Measurements from ENCODE around the gene OGG1. TPM values are rescaled to one million over a fixed set of nuclear protein-coding genes. Genes with fewer than 3 reads are reported as not detected.

OGG1 gene
- polyA plus RNA-seq, 1 donor from 2014 or later: 34.4 TPM

DNA sequence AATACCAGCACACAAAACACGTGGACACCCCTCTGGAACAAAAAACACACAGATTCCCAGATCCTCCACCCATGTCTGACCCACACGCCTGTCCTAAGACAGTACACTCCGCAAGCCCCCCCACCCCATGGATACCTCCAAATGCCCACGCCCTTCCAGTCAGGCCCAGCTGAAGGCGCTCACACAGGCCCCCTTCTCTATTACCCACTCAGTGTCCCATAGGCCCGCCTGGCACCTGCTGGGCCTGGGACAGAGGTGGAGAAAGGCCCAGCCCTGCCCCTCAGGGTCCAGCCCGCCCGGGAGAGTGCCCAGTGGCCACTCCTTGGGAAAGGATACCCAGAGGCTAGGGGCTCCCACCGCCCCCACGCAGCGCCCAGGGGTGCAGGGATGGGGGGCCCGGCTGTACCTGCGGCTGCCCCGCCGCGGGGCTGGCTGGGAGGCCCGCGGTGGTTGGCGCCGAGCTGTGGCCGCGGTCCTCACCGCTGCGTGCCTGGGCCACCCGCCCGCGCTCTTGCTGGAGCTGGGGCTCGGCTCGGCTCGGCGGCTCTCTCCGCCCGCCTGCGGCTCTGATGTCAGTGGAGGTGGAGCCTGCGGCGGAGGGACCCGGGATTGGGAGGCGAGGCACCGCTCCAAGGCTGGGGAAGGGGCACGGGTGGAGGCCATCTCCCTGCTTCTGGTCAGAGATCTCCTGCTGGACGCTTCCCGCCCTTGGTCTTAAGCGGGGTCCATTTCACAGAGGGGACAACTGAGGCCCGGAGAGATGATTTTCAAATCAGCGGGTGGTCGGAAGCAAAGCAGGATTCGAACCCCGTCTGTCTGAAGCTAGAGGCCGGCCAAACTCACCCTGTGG is 19.9 kb downstream of the OGG1 start, which contains the start of gene CAMK1:
Gene CAMK1, minus strand, starts transcription at position 522 of the 850 bp plus-strand sequence. CDS start 2,198 bp downstream, outside the sequence.
- no peak within 1 kb of the TSS for H3K4me2 ChIP-seq (ENCODE audit: low read length)
- H4K20me1 ChIP-seq (ENCODE audit: insufficient read depth): no peaks in the 10 kb centered on the region
- H3K9me2 ChIP-seq (ENCODE audit: insufficient read depth, low read length): no peaks in the 10 kb centered on the region
- H3K79me2 ChIP-seq (replicated peaks; ENCODE audit: insufficient read depth, low read length): no peaks in the 10 kb centered on the region
- H3K9me3 ChIP-seq (ENCODE audit: low read length): no peaks in the 10 kb centered on the region
- no peak within 1 kb of the TSS for H3K27ac ChIP-seq (ENCODE audit: low read length)
- H3K27me3 ChIP-seq (ENCODE audit: insufficient read depth, low read depth, low read length): no peaks in the 10 kb centered on the region
- no peak within 1 kb of the TSS for H2AFZ ChIP-seq (ENCODE audit: low read depth, low read length)
- H3F3A ChIP-seq (ENCODE audit: insufficient read depth, low read length, poor library complexity, severe bottlenecking): no peaks in the 10 kb centered on the region
- peak within 1 kb of the TSS; percentile 53 for H3K9ac ChIP-seq (ENCODE audit: low read length)
- H3K36me3 ChIP-seq (ENCODE audit: insufficient read depth, low read length): no peaks in the 10 kb centered on the region
- TF ChIP-seq EP300 (conservative IDR thresholded peaks at IDR 0.05; ENCODE audit: poor library complexity, severe bottlenecking) (no peak), CTCF (IDR thresholded peaks at IDR 0.05; ENCODE audit: poor library complexity, severe bottlenecking) (no peak), MXI1 (conservative IDR thresholded peaks at IDR 0.05; ENCODE audit: poor library complexity, severe bottlenecking) (no peak), SMC3 (conservative IDR thresholded peaks at IDR 0.05; ENCODE audit: poor library complexity) (no peak), EZH2 (IDR thresholded peaks at IDR 0.05; ENCODE audit: borderline replicate concordance, insufficient read depth, low read length, poor library complexity, severe bottlenecking) (no peak), TAF1 (IDR thresholded peaks at IDR 0.05; ENCODE audit: low read depth) (no peak)
- TF ChIP-seq, protein P1, sequence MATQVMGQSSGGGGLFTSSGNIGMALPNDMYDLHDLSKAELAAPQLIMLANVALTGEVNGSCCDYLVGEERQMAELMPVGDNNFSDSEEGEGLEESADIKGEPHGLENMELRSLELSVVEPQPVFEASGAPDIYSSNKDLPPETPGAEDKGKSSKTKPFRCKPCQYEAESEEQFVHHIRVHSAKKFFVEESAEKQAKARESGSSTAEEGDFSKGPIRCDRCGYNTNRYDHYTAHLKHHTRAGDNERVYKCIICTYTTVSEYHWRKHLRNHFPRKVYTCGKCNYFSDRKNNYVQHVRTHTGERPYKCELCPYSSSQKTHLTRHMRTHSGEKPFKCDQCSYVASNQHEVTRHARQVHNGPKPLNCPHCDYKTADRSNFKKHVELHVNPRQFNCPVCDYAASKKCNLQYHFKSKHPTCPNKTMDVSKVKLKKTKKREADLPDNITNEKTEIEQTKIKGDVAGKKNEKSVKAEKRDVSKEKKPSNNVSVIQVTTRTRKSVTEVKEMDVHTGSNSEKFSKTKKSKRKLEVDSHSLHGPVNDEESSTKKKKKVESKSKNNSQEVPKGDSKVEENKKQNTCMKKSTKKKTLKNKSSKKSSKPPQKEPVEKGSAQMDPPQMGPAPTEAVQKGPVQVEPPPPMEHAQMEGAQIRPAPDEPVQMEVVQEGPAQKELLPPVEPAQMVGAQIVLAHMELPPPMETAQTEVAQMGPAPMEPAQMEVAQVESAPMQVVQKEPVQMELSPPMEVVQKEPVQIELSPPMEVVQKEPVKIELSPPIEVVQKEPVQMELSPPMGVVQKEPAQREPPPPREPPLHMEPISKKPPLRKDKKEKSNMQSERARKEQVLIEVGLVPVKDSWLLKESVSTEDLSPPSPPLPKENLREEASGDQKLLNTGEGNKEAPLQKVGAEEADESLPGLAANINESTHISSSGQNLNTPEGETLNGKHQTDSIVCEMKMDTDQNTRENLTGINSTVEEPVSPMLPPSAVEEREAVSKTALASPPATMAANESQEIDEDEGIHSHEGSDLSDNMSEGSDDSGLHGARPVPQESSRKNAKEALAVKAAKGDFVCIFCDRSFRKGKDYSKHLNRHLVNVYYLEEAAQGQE (IDR thresholded peaks at IDR 0.05; ENCODE audit: borderline replicate concordance): no peak
- peak within 1 kb of the TSS; percentile 61 for H3K4me3 ChIP-seq (ENCODE audit: low read length)

DNA sequence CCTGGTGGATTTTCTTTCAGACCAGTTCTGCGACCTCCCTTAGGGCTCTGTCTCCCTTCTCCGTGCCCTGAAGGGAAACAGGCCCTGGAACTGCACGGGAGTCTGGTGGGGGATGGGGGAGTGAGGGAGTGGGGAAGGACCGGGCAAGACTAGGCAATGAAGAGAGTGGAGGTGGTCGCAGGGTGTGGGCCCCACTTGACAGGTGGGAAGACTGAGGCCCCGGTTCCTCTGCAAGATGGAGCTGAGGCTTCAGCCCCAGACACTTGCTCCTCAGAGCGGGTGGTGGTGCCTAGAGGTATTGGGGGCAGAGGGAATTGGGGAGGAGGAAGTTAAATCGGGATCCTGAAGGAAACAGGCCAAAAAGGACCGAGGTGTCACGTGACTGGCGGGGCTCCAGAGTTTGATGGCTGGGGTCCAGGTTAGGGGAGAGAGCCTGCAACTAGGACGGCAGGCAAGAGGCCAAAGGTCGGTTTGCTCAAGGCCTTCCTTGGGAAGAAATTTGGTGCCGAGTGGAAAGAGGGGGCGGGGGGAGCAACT is 20.6 kb downstream of the OGG1 start:
- no peak for TF ChIP-seq MXI1 (conservative IDR thresholded peaks at IDR 0.05; ENCODE audit: poor library complexity, severe bottlenecking)
- no peak for TF ChIP-seq RAD21 (conservative IDR thresholded peaks at IDR 0.05)
- TF ChIP-seq TAF1 (IDR thresholded peaks at IDR 0.05; ENCODE audit: low read depth): no peak
- TF ChIP-seq CTCF (IDR thresholded peaks at IDR 0.05; ENCODE audit: poor library complexity, severe bottlenecking): no peak
- no peak for TF ChIP-seq SMC3 (conservative IDR thresholded peaks at IDR 0.05; ENCODE audit: poor library complexity)
- TF ChIP-seq, protein P1 (IDR thresholded peaks at IDR 0.05; ENCODE audit: borderline replicate concordance): no peak
- no peak for TF ChIP-seq POLR2AphosphoS5 (IDR thresholded peaks at IDR 0.05)
- no peak for TF ChIP-seq EZH2 (IDR thresholded peaks at IDR 0.05; ENCODE audit: borderline replicate concordance, insufficient read depth, low read length, poor library complexity, severe bottlenecking)
- TF ChIP-seq EP300 (conservative IDR thresholded peaks at IDR 0.05; ENCODE audit: poor library complexity, severe bottlenecking): no peak
- no peaks in the 10 kb centered on the region for H3K9me2 ChIP-seq (ENCODE audit: insufficient read depth, low read length)
- no peaks in the 10 kb centered on the region for H3K9me3 ChIP-seq (ENCODE audit: low read length)
- H3K4me3 ChIP-seq (ENCODE audit: low read length): peak overlapping the region; percentile 61
- no peaks in the 10 kb centered on the region for H3K36me3 ChIP-seq (ENCODE audit: insufficient read depth, low read length)
- H3K9ac ChIP-seq (ENCODE audit: low read length): peak overlapping the region; percentile 53
- H3K27ac ChIP-seq (ENCODE audit: low read length): no peak overlapping the region
- no peaks in the 10 kb centered on the region for H3F3A ChIP-seq (ENCODE audit: insufficient read depth, low read length, poor library complexity, severe bottlenecking)
- no peaks in the 10 kb centered on the region for H3K79me2 ChIP-seq (replicated peaks; ENCODE audit: insufficient read depth, low read length)
- no peaks in the 10 kb centered on the region for H3K27me3 ChIP-seq (ENCODE audit: insufficient read depth, low read depth, low read length)
- no peaks in the 10 kb centered on the region for H4K20me1 ChIP-seq (ENCODE audit: insufficient read depth)
- H2AFZ ChIP-seq (ENCODE audit: low read depth, low read length): no peak overlapping the region
- no peak overlapping the region for H3K4me2 ChIP-seq (ENCODE audit: low read length)
